GM15510 (cell line): ENCODE results near the gene AIDA.
A peak's percentile ranks its signal among the peaks of the same experiment; 100 is the strongest.

Source experiments
- POLR2A ChIP-seq: IDR thresholded peaks from 3 replicates; pipeline ENCODE4 v1.6.1; 2011; ENCODE audit warnings: borderline replicate concordance; ENCODE audit not compliant: insufficient read length; ENCODE audit errors: extremely low read depth

AIDA gene, protein sequence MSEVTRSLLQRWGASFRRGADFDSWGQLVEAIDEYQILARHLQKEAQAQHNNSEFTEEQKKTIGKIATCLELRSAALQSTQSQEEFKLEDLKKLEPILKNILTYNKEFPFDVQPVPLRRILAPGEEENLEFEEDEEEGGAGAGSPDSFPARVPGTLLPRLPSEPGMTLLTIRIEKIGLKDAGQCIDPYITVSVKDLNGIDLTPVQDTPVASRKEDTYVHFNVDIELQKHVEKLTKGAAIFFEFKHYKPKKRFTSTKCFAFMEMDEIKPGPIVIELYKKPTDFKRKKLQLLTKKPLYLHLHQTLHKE

DNA sequence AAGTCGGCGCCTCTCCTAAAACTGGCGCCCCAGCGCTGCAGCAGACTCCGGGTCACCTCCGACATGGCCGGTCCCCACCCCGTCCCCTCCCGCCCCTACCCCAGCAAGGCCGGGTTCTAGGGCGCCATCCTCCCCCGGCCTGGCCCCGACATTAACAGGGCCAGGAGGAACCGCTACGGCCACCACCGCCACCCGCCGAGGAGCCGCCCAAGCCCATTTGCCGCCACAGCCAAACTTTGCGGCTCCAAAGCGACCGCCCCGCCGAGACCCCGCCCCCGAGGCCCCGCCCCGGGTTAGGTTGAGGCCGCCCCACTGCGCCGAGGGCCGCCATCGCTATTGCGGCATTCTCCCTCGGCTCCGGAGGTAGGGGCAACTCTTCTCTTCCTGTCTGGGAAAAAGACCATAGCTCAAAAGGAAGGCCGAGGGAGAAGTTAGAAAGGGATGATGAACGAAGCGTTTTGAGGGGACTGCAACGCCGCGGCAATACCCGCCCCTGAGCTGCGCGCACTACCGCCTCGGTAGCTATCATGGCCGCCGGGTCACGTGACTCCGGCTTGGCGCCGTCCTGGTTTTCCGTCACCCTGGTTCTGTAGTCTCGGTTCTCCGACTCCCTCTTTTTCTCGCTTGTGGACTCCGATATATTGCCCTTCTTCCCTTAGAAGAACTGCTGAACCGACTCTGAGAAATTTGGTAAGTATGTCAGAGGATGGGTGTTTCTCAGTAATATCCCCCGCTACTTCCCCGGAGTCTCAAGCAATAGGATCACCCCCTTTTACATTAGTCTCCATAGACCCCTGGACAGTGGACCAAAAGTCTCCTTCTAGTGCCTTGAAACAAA lies at the start of gene AIDA, which contains the start of gene BROX:
Gene AIDA (minus strand): TSS at position 239 of the 838 bp plus-strand sequence. CDS start 174 bp downstream, at position 65.
Gene BROX (plus strand): TSS at position 312 of the 838 bp plus-strand sequence. CDS start 3,136 bp downstream, outside the sequence.
- TF ChIP-seq POLR2A = peak; percentile 41

DNA sequence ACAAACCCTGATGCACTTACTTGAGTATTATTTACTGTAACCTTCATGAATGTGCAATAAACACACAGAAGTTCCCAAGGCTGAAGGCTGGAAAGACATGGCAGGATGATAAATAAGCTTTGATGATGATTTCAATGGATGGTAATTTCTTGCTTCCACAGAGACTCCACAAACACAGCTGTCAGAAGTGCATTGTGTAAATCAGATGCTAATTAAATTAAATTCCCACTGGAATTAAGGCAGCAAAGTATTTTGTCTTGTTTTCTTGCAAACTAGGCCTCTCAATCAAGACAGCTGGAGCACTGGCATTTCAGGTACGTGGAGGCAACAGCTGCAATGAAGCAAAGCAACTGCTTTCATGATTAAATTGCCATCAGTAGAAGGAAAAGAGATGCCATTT lies 48.8 kb upstream of the AIDA start:
- TF ChIP-seq POLR2A = no peak

DNA sequence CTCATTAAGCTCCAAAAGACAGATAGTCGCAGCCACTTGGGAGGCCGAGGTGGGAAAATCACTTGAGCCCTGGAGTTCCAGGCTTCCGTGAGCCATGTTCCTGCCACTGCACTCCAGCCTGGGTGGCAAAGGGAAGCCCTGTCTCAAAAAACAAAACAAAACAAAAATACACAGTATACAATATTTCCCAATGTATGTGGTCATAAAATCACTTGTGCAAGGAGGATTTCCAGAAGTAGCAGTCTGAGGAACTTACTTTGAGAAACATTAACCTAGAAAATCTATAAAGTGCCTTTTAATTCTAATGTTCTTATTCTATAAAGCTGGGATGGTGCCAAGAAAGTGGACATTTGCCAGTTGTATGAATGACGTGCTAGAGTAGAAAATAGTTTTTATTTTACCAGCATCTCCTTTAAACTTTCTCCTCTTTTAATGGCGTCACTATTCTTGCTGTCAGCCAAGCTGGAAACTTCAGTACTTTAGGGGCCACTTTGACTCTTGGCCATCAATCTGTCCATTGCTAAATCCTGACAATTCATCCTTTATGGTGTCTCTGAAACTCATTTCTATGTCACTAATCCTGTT lies 47.3 kb upstream of the AIDA start:
- no peak for TF ChIP-seq POLR2A

DNA sequence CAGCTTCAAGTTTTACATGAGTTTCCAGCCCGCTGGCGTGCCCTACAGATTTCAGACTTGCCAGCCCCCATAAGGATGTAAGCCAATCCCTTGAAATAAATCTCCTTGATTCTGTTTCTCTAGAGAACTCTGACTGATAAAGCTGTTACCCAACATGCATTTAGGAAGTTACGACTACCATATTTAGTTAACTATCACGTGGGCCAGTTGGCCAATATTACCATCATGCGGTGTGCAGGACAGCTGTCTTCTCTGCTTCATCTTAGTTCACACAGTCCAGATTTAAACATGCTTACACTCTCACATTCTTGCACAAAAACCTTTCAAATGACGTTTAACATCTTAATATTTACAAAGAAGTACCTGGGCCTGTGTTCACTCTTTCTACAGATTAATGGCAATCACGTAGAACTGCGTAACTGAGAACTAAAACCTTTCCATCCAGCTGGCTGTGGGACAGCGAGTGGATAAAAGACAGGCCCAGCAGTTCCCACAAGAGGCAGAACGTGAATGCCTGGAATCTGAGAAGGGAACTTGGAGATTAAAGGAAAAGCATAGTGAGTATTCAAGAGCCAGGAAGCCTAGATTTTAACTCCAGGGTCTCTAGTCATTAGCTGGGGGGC lies 45.5 kb upstream of the AIDA start:
- no peak for TF ChIP-seq POLR2A

DNA sequence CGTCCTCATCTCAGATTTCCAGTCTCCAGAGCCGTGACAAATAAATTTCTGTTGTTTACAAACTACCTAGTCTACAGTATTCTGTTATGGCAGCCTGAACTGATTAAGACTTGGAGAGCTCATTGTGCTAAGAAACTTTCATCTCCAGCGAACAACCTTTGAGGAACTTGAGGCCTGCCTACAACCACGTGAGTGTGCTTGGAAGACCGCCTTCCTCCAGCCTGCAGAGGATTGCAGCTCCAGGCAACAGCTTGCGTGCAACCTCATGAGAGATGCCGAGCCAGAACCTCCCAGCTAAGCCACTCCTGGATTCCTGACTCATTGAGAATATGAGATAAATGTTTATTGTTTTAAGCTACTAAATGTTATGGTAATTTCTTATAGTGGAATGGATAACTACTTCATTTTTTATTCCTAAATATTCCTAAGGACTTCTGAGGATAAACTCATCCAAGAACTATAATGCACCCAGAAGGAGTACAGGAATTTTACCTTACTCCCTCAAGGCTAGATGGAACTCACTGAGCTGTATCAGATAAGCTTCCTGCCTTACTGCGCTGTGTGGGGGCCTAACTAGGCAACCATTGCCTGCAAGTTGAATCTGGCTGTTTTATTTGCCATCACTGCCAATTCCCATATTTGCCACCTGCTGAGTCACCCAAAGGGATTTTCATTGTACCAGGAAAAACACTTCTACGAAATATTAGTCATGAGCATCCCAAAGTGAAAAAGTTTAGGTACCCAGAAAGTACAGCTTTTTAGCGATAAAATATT lies 42.3 kb upstream of the AIDA start:
- no peak for TF ChIP-seq POLR2A

DNA sequence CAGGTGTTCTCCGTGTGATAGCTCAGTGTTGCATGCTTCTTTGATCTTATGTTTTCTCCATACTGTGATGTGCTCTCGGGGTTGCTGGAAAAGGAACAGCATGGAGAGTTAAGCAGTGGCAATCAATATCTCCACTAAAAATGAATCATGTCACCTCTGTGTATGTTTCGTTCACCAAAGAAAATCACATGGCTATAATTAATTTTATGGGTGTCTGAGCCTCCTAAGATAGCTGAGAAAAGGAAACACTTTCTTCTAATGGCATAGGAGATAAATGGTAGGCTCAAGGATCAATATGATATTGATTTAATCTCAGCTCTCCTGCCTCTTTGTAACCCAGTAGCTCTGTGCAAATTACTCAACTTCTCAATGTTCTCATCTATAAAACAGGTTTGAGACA lies 39.0 kb upstream of the AIDA start:
- no peak for TF ChIP-seq POLR2A

DNA sequence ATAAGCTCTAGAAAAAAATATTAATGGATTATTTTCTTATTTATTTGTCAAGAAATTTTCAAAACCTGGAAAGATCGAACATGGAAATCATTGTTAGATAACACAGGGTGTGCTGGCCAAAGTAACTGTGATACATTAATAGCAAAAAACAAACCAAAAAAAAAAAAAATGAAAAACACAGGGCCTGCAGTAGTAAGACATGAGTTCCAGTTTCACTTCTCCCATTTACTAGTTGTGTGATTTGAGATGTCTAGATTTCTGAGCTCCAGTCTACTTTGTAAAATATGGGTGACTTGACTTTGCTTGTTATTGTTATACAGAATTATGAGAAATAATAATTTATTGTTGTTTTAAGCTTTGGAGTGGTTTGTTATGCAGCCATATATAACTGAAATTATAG lies 38.4 kb upstream of the AIDA start:
- TF ChIP-seq POLR2A = no peak

DNA sequence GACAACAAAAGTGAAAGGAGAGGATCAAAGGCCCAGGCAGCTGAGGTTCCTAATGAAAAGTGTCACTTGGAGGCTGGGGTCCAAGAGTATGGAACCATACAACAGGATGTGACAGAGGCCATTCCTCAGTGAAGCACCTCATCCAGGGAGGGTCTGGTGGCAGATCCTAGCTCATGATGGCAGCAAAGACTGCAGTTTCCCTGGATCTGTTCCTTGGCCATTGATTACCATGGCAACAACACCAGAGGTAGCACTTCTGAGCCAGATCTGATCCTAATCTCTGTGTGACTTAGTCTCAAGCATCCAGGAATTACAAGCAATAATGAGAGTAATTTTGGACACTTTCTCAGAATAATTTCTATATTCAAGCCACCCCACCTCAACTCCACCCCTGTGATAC lies 37.6 kb upstream of the AIDA start:
- TF ChIP-seq POLR2A = no peak

DNA sequence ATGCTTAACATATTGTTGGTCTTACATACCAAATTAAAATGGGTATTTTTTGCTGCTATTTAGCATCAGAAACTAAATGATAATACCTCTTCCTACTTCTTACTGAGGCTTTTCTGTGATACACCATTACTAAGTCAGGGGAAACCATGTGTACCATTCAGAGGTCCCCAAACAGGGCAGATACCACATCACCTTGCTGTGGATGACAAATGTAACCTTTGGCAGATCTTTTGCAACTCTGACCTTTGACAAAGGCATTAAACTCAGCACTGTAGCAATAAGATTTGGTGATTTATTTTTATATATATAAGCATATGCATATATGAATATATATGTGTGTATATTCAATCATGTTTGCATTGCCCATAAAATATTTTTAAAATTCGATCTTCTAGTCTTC lies 27.6 kb upstream of the AIDA start:
- no peak for TF ChIP-seq POLR2A

DNA sequence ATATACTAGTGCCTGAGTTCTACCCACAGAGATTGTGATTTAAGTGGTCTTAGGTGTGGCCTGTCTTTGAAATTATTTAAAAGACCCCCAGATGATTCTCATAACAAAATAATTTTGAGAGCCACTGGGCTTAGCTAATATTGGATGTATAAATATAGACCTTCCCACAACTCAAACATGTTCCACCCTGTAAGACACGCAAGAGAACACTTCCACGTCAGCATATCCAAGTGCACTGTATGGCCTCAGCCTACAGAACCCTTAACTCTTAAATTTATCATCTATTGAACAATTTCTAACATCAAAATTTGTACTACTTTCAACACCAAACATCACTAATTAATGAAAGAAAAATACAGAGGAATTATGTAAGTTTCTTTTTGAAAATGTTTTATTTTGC lies 27.2 kb upstream of the AIDA start:
- no peak for TF ChIP-seq POLR2A

DNA sequence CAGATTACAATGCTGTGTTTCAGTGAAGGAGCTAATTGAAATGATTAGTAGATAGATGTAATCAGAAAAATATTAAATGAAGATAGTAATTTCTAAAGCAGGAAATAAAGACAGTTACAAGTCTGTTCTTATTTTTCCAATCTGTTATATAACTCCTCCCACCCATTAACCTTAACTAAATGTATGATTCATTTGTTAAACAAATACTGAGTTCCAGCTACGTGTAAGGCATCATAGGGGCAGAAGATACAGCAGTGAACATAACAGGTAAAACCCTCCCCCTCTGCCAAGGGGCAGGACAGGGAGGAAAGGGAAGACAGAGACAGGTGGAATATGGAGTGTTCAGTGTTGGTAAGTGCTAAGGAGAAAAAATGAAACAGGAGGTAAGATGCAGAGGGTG lies 24.7 kb upstream of the AIDA start, which contains the start of gene FAM177B:
Gene FAM177B (plus strand): TSS at position 231 of the 400 bp plus-strand sequence. CDS start 9,344 bp downstream, outside the sequence.
- TF ChIP-seq POLR2A = no peak

DNA sequence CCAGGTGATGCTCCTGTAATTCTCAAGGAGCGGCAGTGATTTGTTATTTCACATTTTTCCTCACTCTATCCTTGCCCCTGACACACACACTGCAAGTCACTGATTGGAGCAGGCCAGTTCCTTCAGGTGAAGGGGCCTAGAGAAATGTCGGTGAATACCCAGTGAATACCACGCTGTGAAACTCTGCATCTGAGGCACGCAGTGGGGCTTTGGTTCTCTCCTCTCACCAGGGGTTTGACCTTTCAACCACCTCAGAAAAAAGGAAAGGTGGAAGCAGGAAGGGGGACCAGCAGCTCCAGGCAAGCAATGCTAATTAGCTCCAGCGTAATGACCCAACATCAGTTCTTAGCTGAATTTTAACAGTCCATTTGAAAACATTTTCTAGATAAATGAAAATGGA lies 24.2 kb upstream of the AIDA start:
- no peak for TF ChIP-seq POLR2A

DNA sequence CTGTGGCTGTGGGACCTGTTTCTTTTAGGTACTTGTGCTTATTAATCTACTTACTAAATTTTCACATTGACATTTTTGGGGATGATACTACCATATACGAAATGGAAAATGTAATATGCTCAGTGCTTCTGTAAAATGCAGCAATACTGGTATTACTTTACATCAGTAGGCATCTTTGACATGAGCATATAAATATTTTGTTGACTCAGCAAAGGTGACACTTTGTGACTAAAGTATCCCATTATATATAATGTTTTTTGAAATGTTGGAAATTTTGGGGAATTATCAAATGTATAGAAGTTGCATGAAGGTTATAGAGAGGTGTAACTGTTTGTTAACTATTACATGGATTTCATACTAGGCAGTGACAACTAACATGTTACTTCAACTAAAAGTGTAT lies 22.4 kb upstream of the AIDA start:
- TF ChIP-seq POLR2A = no peak

DNA sequence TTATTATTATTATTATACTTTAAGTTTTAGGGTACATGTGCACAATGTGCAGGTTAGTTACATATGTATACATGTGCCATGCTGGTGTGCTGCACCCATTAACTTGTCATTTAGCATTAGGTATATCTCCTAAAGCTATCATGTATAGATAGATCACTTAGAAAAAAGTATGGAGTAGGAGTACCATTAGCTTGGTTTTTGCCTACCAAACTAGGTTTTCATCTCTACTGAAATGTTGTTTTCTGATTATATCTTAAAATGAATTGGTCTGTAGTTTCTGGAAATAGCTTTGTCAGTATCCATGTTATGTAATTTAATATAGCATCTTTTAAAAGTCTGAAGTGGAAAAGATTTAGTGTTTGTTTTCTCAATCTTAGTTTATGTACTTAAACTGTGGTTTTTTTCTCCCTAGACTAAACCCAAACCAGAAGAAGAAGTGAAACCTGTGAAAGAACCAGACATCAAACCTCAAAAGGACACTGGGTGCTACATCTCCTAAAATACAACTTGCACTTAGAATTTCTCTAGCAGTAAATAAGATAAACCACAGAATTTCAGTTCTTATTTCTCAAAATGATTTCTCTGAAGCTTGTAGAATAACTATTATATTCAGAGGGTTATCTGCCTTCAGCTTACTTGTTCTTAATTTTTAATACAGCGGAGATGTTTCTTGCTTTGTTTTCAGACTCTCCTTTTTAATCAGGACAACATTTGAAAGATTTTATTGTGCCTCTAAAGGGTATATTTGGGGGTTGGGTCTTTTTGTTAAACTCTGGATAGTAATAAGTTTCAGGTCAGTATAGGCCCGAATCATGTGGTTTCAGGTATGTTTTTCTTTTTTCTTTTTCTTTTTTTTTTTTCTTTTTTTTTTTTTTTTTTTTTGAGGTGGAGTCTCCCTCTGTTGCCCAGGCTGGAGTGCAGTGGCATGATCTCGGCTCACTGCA lies 20.2 kb upstream of the AIDA start:
- no peak for TF ChIP-seq POLR2A

DNA sequence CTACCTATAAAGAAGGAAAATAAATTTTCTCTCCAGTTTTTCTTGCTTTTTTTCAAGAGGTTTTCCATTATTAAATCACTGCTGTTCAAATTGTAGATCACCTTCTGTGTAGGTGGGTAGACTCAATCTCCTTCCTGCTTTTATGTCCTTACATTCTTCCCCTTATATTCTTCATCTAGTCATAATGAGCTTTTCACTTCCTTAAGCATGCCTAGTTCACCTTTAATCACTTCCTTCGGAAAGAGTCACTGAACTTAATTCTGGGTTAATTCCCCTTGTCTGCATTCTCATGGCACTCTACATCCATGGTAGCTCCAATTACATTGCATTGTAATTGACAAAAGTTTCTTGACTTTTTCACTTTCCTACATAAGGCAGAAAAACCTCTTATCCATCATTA lies 18.6 kb upstream of the AIDA start:
- no peak for TF ChIP-seq POLR2A
